WTC11 (cell line): ENCODE data around the gene LCLAT1. TPM values are rescaled to one million over a fixed set of nuclear protein-coding genes. Genes with fewer than 3 reads are reported as not detected.

Experiments
- ATAC-seq: fragments of 200-7000 bp; cut with Tn5 transposase; 2 replicates; pipeline ENCODE4 v1.10.0; 2021; ENCODE audit warnings: mild to moderate bottlenecking, moderate library complexity
- CTCF ChIA-PET: fragments of 300-600 bp; sonication (Branson Sonifier 250); formaldehyde crosslinking; loops from one replicate; lab custom pipeline; 2021; ENCODE audit warnings: antibody characterized with exemption; lab: Charles Lee
- POLR2A ChIA-PET: fragments of 350-600 bp; sonication (Branson Sonifier 250); formaldehyde crosslinking; loops from one replicate; lab custom pipeline; 2021; ENCODE audit warnings: antibody characterized with exemption; lab: Charles Lee
- DNase-seq: peaks from one replicate; pipeline ENCODE4 v3.0.0; 2021; ENCODE audit warnings: low spot score
- H3K27ac Mint-ChIP-seq: 2 replicates; pipeline ENCODE4 v1.8.0; 2021; ENCODE audit warnings: mixed read lengths
- H3K27me3 Mint-ChIP-seq: 2 replicates; pipeline ENCODE4 v1.8.0; 2021; ENCODE audit warnings: low read depth, mild to moderate bottlenecking, moderate library complexity, mixed read lengths
- H3K36me3 Mint-ChIP-seq: 2 replicates; pipeline ENCODE4 v1.8.0; 2021; ENCODE audit warnings: mixed read lengths
- H3K4me1 Mint-ChIP-seq: 2 replicates; pipeline ENCODE4 v1.8.0; 2022; ENCODE audit warnings: mixed read lengths
- H3K4me3 Mint-ChIP-seq: 2 replicates; pipeline ENCODE4 v1.8.0; 2021; ENCODE audit warnings: mild to moderate bottlenecking, moderate library complexity, mixed read lengths
- H3K9me3 Mint-ChIP-seq: 2 replicates; pipeline ENCODE4 v1.8.0; 2021; ENCODE audit warnings: mixed read lengths
- ATF1 ChIP-seq: sonication (generic); formaldehyde crosslinking; IDR thresholded peaks from 2 replicates; pipeline ENCODE4 v1.8.1; 2023; ENCODE audit warnings: mild to moderate bottlenecking, moderate library complexity, missing genetic modification reagents
- CREM ChIP-seq: sonication (generic); formaldehyde crosslinking; IDR thresholded peaks from 2 replicates; pipeline ENCODE4 v1.8.1; 2022; ENCODE audit warnings: mild to moderate bottlenecking, missing genetic modification reagents, moderate library complexity
- ETV6 ChIP-seq: sonication (generic); formaldehyde crosslinking; IDR thresholded peaks from 2 replicates; pipeline ENCODE4 v1.8.1; 2022; ENCODE audit warnings: mild to moderate bottlenecking, missing genetic modification reagents
- FOXJ3 ChIP-seq: sonication (generic); formaldehyde crosslinking; IDR thresholded peaks from 2 replicates; pipeline ENCODE4 v1.9.0; 2021; ENCODE audit warnings: missing genetic modification reagents, mild to moderate bottlenecking, borderline replicate concordance
- FOXK1 ChIP-seq: sonication (generic); formaldehyde crosslinking; IDR thresholded peaks from 2 replicates; pipeline ENCODE4 v1.8.0; 2022; ENCODE audit warnings: mild to moderate bottlenecking, moderate library complexity, missing genetic modification reagents
- FOXP1 ChIP-seq: sonication (generic); formaldehyde crosslinking; IDR thresholded peaks from 2 replicates; pipeline ENCODE4 v1.8.0; 2022; ENCODE audit warnings: missing genetic modification reagents, mild to moderate bottlenecking, moderate library complexity, borderline replicate concordance
- JUN ChIP-seq: sonication (generic); formaldehyde crosslinking; IDR thresholded peaks from 2 replicates; pipeline ENCODE4 v1.8.0; 2023; ENCODE audit warnings: mild to moderate bottlenecking, missing genetic modification reagents
- MXD4 ChIP-seq: fragments of 250-450 bp; sonication (Bioruptor Pico); IDR thresholded peaks from 2 replicates; pipeline ENCODE4 v1.8.0; 2021; ENCODE audit warnings: mild to moderate bottlenecking, moderate library complexity, borderline replicate concordance
- NFATC4 ChIP-seq: fragments of 250-450 bp; sonication (Bioruptor Pico); IDR thresholded peaks from 2 replicates; pipeline ENCODE4 v1.9.0; 2021; ENCODE audit warnings: mild to moderate bottlenecking
- NR2C2 ChIP-seq: sonication (generic); formaldehyde crosslinking; IDR thresholded peaks from 2 replicates; pipeline ENCODE4 v1.8.0; 2022; ENCODE audit warnings: mild to moderate bottlenecking, missing genetic modification reagents
- RELA ChIP-seq: sonication (generic); formaldehyde crosslinking; IDR thresholded peaks from 2 replicates; pipeline ENCODE4 v1.8.1; 2022; ENCODE audit warnings: missing genetic modification reagents, mild to moderate bottlenecking, borderline replicate concordance
- SP1 ChIP-seq: sonication (generic); formaldehyde crosslinking; conservative IDR thresholded peaks from 2 replicates; pipeline ENCODE4 v1.8.1; 2022; ENCODE audit warnings: missing genetic modification reagents
- TCF7 ChIP-seq: sonication (generic); formaldehyde crosslinking; IDR thresholded peaks from 2 replicates; pipeline ENCODE4 v1.8.0; 2022; ENCODE audit warnings: mild to moderate bottlenecking, low read depth, missing genetic modification reagents, moderate library complexity
- ZNF121 ChIP-seq: sonication (generic); formaldehyde crosslinking; IDR thresholded peaks from 2 replicates; pipeline ENCODE4 v1.8.0; 2023; ENCODE audit warnings: missing genetic modification reagents
- ZNF416 ChIP-seq: fragments of 250-450 bp; sonication (Bioruptor Pico); IDR thresholded peaks from 2 replicates; pipeline ENCODE4 v1.9.0; 2021; ENCODE audit warnings: mild to moderate bottlenecking, inconsistent platforms
- ZNF423 ChIP-seq: fragments of 250-450 bp; sonication (Bioruptor Pico); IDR thresholded peaks from 2 replicates; pipeline ENCODE4 v2.1.2; 2022; ENCODE audit warnings: mild to moderate bottlenecking, moderate library complexity
- total RNA-seq: library from RNA; stranded (reverse); gene quantifications from 3 replicates; pipeline ENCODE4 v1.2.3, GENCODE V29; 2021
- TF ChIP-seq, protein P1 (sequence below): sonication (generic); formaldehyde crosslinking; IDR thresholded peaks from 2 replicates; pipeline ENCODE4 v1.8.1; 2022; ENCODE audit warnings: low read depth, mild to moderate bottlenecking, moderate library complexity, missing genetic modification reagents, borderline replicate concordance
- TF ChIP-seq, protein P2 (sequence below): fragments of 250-450 bp; sonication (Bioruptor Pico); IDR thresholded peaks from 2 replicates; pipeline ENCODE4 v1.9.0; 2021; ENCODE audit warnings: mild to moderate bottlenecking
- TF ChIP-seq, protein P3 (sequence below): fragments of 250-450 bp; sonication (Bioruptor Pico); IDR thresholded peaks from 2 replicates; pipeline ENCODE4 v1.9.0; 2021; ENCODE audit warnings: mild to moderate bottlenecking
- TF ChIP-seq, protein P4 (sequence below): sonication (generic); formaldehyde crosslinking; IDR thresholded peaks from 2 replicates; pipeline ENCODE4 v1.8.1; 2022; ENCODE audit warnings: mild to moderate bottlenecking, moderate library complexity, missing genetic modification reagents

Gene LCLAT1
- total RNA-seq, 1 experiment from 2014 or later, result 22.3 TPM

DNA sequence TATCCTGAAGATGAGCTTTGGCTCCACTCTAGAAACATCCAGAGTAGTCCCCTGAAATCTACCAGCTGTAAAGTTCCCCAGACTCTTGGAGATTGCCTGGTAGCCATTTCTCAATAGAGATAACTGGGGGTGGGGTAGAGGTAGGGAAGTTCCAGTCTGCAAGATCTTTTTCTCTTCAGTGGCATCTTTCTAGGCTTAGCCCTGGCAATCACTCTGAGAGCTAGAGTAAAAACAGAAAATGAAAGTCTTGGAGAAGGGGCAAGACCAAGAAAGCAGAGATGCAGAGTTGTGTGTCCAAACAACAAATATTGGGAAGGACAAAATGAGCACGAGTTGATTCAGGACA lies 41.8 kb upstream of the LCLAT1 start:
- Mint-ChIP-seq H3K4me3 (peak overlapping the region; percentile 38; the same call in 1 of the 2 replicates), H3K4me1 (peaks cover 50% of the 10 kb centered on the region), H3K27ac (no peak overlapping the region), H3K9me3 (peaks cover 9% of the 10 kb centered on the region), H3K36me3 (peaks cover 6% of the 10 kb centered on the region), H3K27me3 (peaks cover 45% of the 10 kb centered on the region)
- ChIA-PET CTCF (interaction anchor here (1.0 to 2.1 kb wide), 2 partner anchors 11 to 306 kb away, joined by 6 to 8 read pairs; no protein-coding TSS in a partner anchor), POLR2A (interaction anchor here (0.5 kb wide), 1 partner anchor 64 kb away, joined by 6 read pairs; no protein-coding TSS in a partner anchor)
- TF ChIP-seq TCF7 (CRISPR knock-in tag), result no peak
- TF ChIP-seq RELA (CRISPR knock-in tag), result no peak
- no peak for TF ChIP-seq SP1 (CRISPR knock-in tag)
- TF ChIP-seq ATF1, result no peak
- no peak for TF ChIP-seq NR2C2 (CRISPR knock-in tag)
- TF ChIP-seq FOXK1 (CRISPR knock-in tag), result no peak
- TF ChIP-seq, protein P1, sequence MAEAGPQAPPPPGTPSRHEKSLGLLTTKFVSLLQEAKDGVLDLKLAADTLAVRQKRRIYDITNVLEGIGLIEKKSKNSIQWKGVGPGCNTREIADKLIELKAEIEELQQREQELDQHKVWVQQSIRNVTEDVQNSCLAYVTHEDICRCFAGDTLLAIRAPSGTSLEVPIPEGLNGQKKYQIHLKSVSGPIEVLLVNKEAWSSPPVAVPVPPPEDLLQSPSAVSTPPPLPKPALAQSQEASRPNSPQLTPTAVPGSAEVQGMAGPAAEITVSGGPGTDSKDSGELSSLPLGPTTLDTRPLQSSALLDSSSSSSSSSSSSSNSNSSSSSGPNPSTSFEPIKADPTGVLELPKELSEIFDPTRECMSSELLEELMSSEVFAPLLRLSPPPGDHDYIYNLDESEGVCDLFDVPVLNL (CRISPR knock-in tag), result no peak
- TF ChIP-seq JUN, result no peak
- TF ChIP-seq, protein P2, sequence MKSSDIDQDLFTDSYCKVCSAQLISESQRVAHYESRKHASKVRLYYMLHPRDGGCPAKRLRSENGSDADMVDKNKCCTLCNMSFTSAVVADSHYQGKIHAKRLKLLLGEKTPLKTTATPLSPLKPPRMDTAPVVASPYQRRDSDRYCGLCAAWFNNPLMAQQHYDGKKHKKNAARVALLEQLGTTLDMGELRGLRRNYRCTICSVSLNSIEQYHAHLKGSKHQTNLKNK, result no peak
- no peak for TF ChIP-seq ZNF416 (CRISPR knock-in tag)
- no peak for TF ChIP-seq ETV6 (CRISPR knock-in tag)
- DNase-seq, result no peak
- ATAC-seq, result peak; percentile 9; the same call in 1 of the 2 replicates

DNA sequence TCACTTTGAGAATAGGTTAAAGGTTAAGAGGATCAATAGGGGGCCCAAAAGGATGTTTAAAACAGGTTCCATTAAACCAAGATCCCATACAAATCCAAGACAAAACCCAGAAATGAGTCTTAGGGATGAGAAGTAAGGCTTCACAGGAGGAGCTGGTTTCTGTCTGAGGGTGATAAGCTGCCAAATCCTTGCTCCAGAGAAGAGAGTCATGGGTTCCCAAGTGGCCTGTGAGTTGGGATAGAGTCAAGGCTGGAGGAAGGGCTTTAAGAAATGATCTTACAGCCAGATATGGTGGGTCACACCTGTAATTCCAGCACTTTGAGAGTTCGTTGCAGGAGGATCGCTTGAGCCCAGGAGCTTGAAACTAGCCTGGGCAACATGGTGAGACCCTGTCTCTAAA lies 40.2 kb upstream of the LCLAT1 start:
- ChIA-PET POLR2A (no interaction called here), CTCF (no interaction called here)
- Mint-ChIP-seq H3K9me3 (peaks cover 9% of the 10 kb centered on the region), H3K27me3 (peaks cover 40% of the 10 kb centered on the region), H3K4me3 (no peak overlapping the region), H3K36me3 (peaks cover 6% of the 10 kb centered on the region), H3K4me1 (peaks cover 54% of the 10 kb centered on the region), H3K27ac (no peak overlapping the region)
- no peak for DNase-seq
- TF ChIP-seq, protein P3, sequence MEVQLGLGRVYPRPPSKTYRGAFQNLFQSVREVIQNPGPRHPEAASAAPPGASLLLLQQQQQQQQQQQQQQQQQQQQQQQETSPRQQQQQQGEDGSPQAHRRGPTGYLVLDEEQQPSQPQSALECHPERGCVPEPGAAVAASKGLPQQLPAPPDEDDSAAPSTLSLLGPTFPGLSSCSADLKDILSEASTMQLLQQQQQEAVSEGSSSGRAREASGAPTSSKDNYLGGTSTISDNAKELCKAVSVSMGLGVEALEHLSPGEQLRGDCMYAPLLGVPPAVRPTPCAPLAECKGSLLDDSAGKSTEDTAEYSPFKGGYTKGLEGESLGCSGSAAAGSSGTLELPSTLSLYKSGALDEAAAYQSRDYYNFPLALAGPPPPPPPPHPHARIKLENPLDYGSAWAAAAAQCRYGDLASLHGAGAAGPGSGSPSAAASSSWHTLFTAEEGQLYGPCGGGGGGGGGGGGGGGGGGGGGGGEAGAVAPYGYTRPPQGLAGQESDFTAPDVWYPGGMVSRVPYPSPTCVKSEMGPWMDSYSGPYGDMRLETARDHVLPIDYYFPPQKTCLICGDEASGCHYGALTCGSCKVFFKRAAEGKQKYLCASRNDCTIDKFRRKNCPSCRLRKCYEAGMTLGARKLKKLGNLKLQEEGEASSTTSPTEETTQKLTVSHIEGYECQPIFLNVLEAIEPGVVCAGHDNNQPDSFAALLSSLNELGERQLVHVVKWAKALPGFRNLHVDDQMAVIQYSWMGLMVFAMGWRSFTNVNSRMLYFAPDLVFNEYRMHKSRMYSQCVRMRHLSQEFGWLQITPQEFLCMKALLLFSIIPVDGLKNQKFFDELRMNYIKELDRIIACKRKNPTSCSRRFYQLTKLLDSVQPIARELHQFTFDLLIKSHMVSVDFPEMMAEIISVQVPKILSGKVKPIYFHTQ (CRISPR knock-in tag), result no peak
- no peak for TF ChIP-seq RELA (CRISPR knock-in tag)
- TF ChIP-seq MXD4 (CRISPR knock-in tag), result no peak
- TF ChIP-seq NR2C2 (CRISPR knock-in tag), result no peak
- no peak for TF ChIP-seq NFATC4 (CRISPR knock-in tag)
- no peak for TF ChIP-seq ZNF423
- TF ChIP-seq, protein P4, sequence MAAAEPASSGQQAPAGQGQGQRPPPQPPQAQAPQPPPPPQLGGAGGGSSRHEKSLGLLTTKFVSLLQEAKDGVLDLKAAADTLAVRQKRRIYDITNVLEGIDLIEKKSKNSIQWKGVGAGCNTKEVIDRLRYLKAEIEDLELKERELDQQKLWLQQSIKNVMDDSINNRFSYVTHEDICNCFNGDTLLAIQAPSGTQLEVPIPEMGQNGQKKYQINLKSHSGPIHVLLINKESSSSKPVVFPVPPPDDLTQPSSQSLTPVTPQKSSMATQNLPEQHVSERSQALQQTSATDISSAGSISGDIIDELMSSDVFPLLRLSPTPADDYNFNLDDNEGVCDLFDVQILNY, result no peak
- TF ChIP-seq ZNF121 (CRISPR knock-in tag), result no peak
- ATAC-seq, result no peak

DNA sequence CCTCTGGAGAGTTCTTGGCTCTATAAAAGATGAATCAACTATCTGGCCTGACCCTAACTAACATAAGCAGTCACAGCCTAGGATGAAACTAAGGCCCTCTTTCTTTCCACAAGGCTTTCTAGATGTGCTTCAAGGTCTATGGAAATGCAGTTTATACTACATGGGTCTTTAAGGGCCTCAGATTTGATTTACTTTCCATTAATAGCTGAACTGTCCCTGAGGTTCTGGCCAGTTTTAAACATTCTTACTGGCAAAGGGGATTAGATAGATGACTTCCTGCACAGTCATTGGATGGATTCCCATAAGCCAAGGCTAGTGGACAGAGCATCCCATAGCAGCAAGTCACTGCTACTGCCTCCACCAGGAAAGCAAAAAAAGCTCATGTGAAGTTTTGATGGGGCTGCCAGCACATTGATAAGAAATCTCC lies 38.1 kb upstream of the LCLAT1 start:
- ChIA-PET POLR2A (no interaction called here), CTCF (interaction anchor here (0.9 to 2.0 kb wide), 2 partner anchors 170 to 244 kb away, joined by 3 to 7 read pairs; no protein-coding TSS in a partner anchor)
- peaks cover 44% of the 10 kb centered on the region for H3K4me1 Mint-ChIP-seq
- peaks cover 9% of the 10 kb centered on the region for H3K9me3 Mint-ChIP-seq
- no peak for TF ChIP-seq FOXP1 (CRISPR knock-in tag)
- no peak for TF ChIP-seq FOXJ3
- TF ChIP-seq CREM, result no peak
- peaks cover 37% of the 10 kb centered on the region for H3K27me3 Mint-ChIP-seq
- H3K4me3 Mint-ChIP-seq, result no peak overlapping the region
- no peak for DNase-seq
- ATAC-seq, result no peak
- no peak overlapping the region for H3K27ac Mint-ChIP-seq
- H3K36me3 Mint-ChIP-seq, result peaks cover 6% of the 10 kb centered on the region
